GM20431 (cell line): ENCODE results near the gene NAP1L4.

Experiments
- in situ Hi-C: fragments of 300-500 bp; cut with MseI, MboI; formaldehyde crosslinking; loops from one replicate; pipeline ENCODE4 v1.15.0; 2020; ENCODE audit warnings: low sequenced_read_pairs; ENCODE audit not compliant: unreplicated experiment

The NAP1L4 gene

GRCh38 chr11:2992234-2992996 is at the start of gene NAP1L4:
Gene NAP1L4, minus strand, starts transcription at chr11:2992329. Its CDS starts 13,109 bp downstream, at chr11:2979220.
- in situ Hi-C loops, result no loop called here

GRCh38 chr11:3040881-3041280 is 48.8 kb upstream of the NAP1L4 start:
- in situ Hi-C loops, result no loop called here

- in situ Hi-C loops, result no loop called here
Measured at GRCh38 chr11:3037945-3038271, 45.8 kb upstream of the NAP1L4 start.

- in situ Hi-C loops, result no loop called here
Measured at GRCh38 chr11:3037040-3037944, 45.2 kb upstream of the NAP1L4 start.

GRCh38 chr11:3036419-3036818 is 44.3 kb upstream of the NAP1L4 start:
- in situ Hi-C loops, result no loop called here

- in situ Hi-C loops, result no loop called here
Measured at GRCh38 chr11:3035333-3035732, 43.2 kb upstream of the NAP1L4 start.

- in situ Hi-C loops, result no loop called here
Measured at GRCh38 chr11:3030289-3031070, 38.4 kb upstream of the NAP1L4 start.

GRCh38 chr11:3028813-3029212 is 36.7 kb upstream of the NAP1L4 start:
- in situ Hi-C loops, result no loop called here

GRCh38 chr11:3026803-3027202 is 34.7 kb upstream of the NAP1L4 start:
- in situ Hi-C loops, result no loop called here

- in situ Hi-C loops, result no loop called here
Measured at GRCh38 chr11:3022982-3023381, 30.9 kb upstream of the NAP1L4 start.

- in situ Hi-C loops, result no loop called here
Measured at GRCh38 chr11:3022300-3022967, 30.3 kb upstream of the NAP1L4 start.

GRCh38 chr11:3021125-3021524 is 29.0 kb upstream of the NAP1L4 start:
- in situ Hi-C loops, result no loop called here

- in situ Hi-C loops, result no loop called here
Measured at GRCh38 chr11:3020011-3020410, 27.9 kb upstream of the NAP1L4 start.

GRCh38 chr11:3018596-3018995 is 26.5 kb upstream of the NAP1L4 start:
- in situ Hi-C loops, result no loop called here

GRCh38 chr11:3016861-3017260 is 24.7 kb upstream of the NAP1L4 start:
- in situ Hi-C loops, result no loop called here

- in situ Hi-C loops, result no loop called here
Measured at GRCh38 chr11:3015796-3016195, 23.7 kb upstream of the NAP1L4 start.

- in situ Hi-C loops, result no loop called here
Measured at GRCh38 chr11:3014943-3015342, 22.8 kb upstream of the NAP1L4 start.

GRCh38 chr11:3014057-3014938 is 22.2 kb upstream of the NAP1L4 start:
- in situ Hi-C loops, result no loop called here
